GM12878 (cell line): ENCODE data around the gene ANKS4B. TPM values are rescaled to one million over a fixed set of nuclear protein-coding genes. Genes with fewer than 3 reads are reported as not detected.

ENCODE experiments used
- ATAC-seq: fragments of 200-7000 bp; cut with Tn5 transposase; 3 replicates; pipeline ENCODE4 v1.9.1; 2020; ENCODE audit warnings: mild to moderate bottlenecking, moderate library complexity
- BruUV-seq: library from RNA; stranded (reverse); fragments of 400-500 nt; replicated peaks from 2 replicates; lab custom pipeline; 2021; lab: Mats Ljungman, UMichigan
- CTCF ChIA-PET: fragments of 300-600 bp; sonication (Branson Sonifier 250); formaldehyde crosslinking; extraction: SDS; loops from one replicate; lab custom pipeline; 2021; ENCODE audit warnings: inconsistent platforms; lab: Yijun Ruan, JAX
- POLR2A ChIA-PET: fragments of 350-600 bp; formaldehyde crosslinking; extraction: SDS; loops from one replicate; lab custom pipeline; 2021; ENCODE audit warnings: inconsistent platforms; lab: Charles Lee
- RAD21 ChIA-PET: fragments of 300-600 bp; sonication (Branson Sonifier 250); formaldehyde crosslinking; loops from one replicate; lab custom pipeline; 2023; ENCODE audit warnings: antibody characterized with exemption; ENCODE audit not compliant: unreplicated experiment; lab: Charles Lee
- SMC1A ChIA-PET: fragments of 300-600 bp; sonication (Branson Sonifier 250); formaldehyde crosslinking; loops from one replicate; lab custom pipeline; 2023; ENCODE audit not compliant: unreplicated experiment, uncharacterized antibody; lab: Charles Lee
- DNase-seq: peaks from one replicate; pipeline ENCODE4 v3.0.0-alpha.2; 2011; ENCODE audit warnings: low read depth, low spot score
- FAIRE-seq: peaks from 3 replicates; lab custom pipeline; 2011; peaks lifted over from hg19 to GRCh38; lab: Jason Lieb, UNC
- H2AFZ ChIP-seq: 2 replicates; pipeline ENCODE4 v1.6.0; 2011; ENCODE audit warnings: low read depth, low read length, control low read depth; ENCODE audit not compliant: control insufficient read depth
- H3K27ac ChIP-seq: 2 replicates; pipeline ENCODE4 v1.5.1; 2011; ENCODE audit warnings: control low read depth; ENCODE audit not compliant: control insufficient read depth, insufficient read depth
- H3K27me3 ChIP-seq, 2 experiments: replicated peaks in 1 of 2; 2 replicates each; pipeline versions ENCODE4 v1.6.0 to v1.6.1; 2011; ENCODE audit warnings: low read length in 1 of 2; ENCODE audit not compliant: control insufficient read depth in 2 of 2, insufficient read depth in 2 of 2
- H3K36me3 ChIP-seq, 2 experiments: 2 replicates each; pipeline ENCODE4 v1.5.1; 2011; ENCODE audit warnings: low read length in 1 of 2; ENCODE audit not compliant: control insufficient read depth in 2 of 2, insufficient read depth in 2 of 2
- H3K4me1 ChIP-seq: 2 replicates; pipeline ENCODE4 v1.6.1; 2011; ENCODE audit warnings: mild to moderate bottlenecking, low read length, moderate library complexity, mixed read lengths; ENCODE audit not compliant: control insufficient read depth, insufficient read depth
- H3K4me2 ChIP-seq: 2 replicates; pipeline ENCODE4 v1.6.0; 2011; ENCODE audit warnings: control low read depth; ENCODE audit not compliant: control insufficient read depth, insufficient read depth
- H3K4me3 ChIP-seq: fragments of 200-600 bp; sonication (generic); 2 replicates; pipeline ENCODE4 v1.5.1; 2016
- H3K79me2 ChIP-seq: 2 replicates; pipeline ENCODE4 v1.6.0; 2011; ENCODE audit warnings: low read length; ENCODE audit not compliant: control insufficient read depth, insufficient read depth
- H3K9ac ChIP-seq: 2 replicates; pipeline ENCODE4 v1.8.0; 2011; ENCODE audit warnings: low read length, control low read depth, mixed read lengths; ENCODE audit not compliant: control insufficient read depth, insufficient read depth
- H3K9me3 ChIP-seq: replicated peaks from 3 replicates; pipeline ENCODE4 v1.5.1; 2011; ENCODE audit warnings: mild to moderate bottlenecking, low read length; ENCODE audit not compliant: control insufficient read depth, insufficient read depth
- H4K20me1 ChIP-seq: 2 replicates; pipeline ENCODE4 v1.6.0; 2011; ENCODE audit not compliant: control insufficient read depth, insufficient read depth
- ATF2 ChIP-seq: IDR thresholded peaks from 2 replicates; pipeline ENCODE4 v1.6.1; 2012; ENCODE audit warnings: low read length, inconsistent platforms
- CHD4 ChIP-seq: fragments of 200-600 bp; sonication (generic); IDR thresholded peaks from 2 replicates; pipeline ENCODE4 v1.6.1; 2016; ENCODE audit warnings: mild to moderate bottlenecking
- GABPA ChIP-seq: IDR thresholded peaks from 2 replicates; pipeline ENCODE4 v1.6.1; 2014; ENCODE audit warnings: antibody characterized with exemption, low read depth, mild to moderate bottlenecking, inconsistent platforms
- IKZF1 ChIP-seq: fragments of 450-650 bp; conservative IDR thresholded peaks from 2 replicates; pipeline ENCODE4 v1.6.1; 2017; ENCODE audit warnings: antibody characterized with exemption, mild to moderate bottlenecking
- MTA2 ChIP-seq: fragments of 450-650 bp; IDR thresholded peaks from 2 replicates; pipeline ENCODE4 v1.6.1; 2016; ENCODE audit warnings: low read depth, mild to moderate bottlenecking, moderate library complexity
- POLR2AphosphoS2 ChIP-seq: IDR thresholded peaks from 2 replicates; pipeline ENCODE4 v1.6.1; 2011; ENCODE audit warnings: low read depth, mild to moderate bottlenecking, low read length, improper control_type of control experiment, moderate library complexity
- POU2F2 ChIP-seq: IDR thresholded peaks from 3 replicates; pipeline ENCODE4 v1.6.1; 2011; ENCODE audit warnings: low read depth, mild to moderate bottlenecking, low read length, borderline replicate concordance
- SMC3 ChIP-seq: IDR thresholded peaks from 2 replicates; pipeline ENCODE4 v1.6.1; 2011; ENCODE audit warnings: low read length, improper control_type of control experiment, borderline replicate concordance
- TCF12 ChIP-seq: IDR thresholded peaks from 2 replicates; pipeline ENCODE4 v1.6.1; 2011; ENCODE audit warnings: low read depth, mild to moderate bottlenecking, low read length
- ZBTB40 ChIP-seq: fragments of 450-650 bp; IDR thresholded peaks from 2 replicates; pipeline ENCODE4 v1.6.1; 2016; ENCODE audit warnings: mild to moderate bottlenecking, moderate library complexity, borderline replicate concordance
- ZNF24 ChIP-seq: fragments of 450-650 bp; IDR thresholded peaks from 2 replicates; pipeline ENCODE4 v1.6.1; 2017; ENCODE audit warnings: antibody characterized with exemption, mild to moderate bottlenecking
- WGBS: methylation state at CpG from one replicate; pipeline ENCODE4 v1.1.6; 2016; ENCODE audit warnings: low lambda C conversion rate; ENCODE audit not compliant: insufficient replicate concordance, insufficient coverage; ENCODE audit errors: missing lambda C conversion rate; 5-methylcytosine and 5-hydroxymethylcytosine counted together
- in situ Hi-C: fragments of 300-500 bp; cut with MboI; formaldehyde crosslinking; loops from 9 replicates; pipeline ENCODE4 v1.14.3; 2018; ENCODE audit warnings: mixed read lengths
- intact Hi-C: fragments of 100-400 bp; cut with micrococcal nuclease; formaldehyde crosslinking; loops from one replicate; pipeline ENCODE4 v1.14.2; 2022; ENCODE audit not compliant: unreplicated experiment
- polyA plus RNA-seq, 11 experiments: library from polyadenylated mRNA; depleted of rRNA in 4 of 11; unstranded in 6 of 11; stranded (reverse) in 5 of 11; fragments of >200 nt; fragmentation: Nextera tagmentation in 4 of 11; fragmentation: Illumina TruSeq in 1 of 11; extraction: Ambion mirVana in 4 of 11; extraction: Trizol in 1 of 11; gene quantifications; 1 replicate in 1 of 11; 2 replicates in 10 of 11; pipeline versions ENCODE4 v1.2.1 to v1.2.3, GENCODE V29; 2011 to 2016; ENCODE audit warnings: inconsistent platforms in 2 of 11, missing spikeins in 2 of 11, low read depth in 1 of 11
- total RNA-seq, 4 experiments: library from RNA; depleted of rRNA in 3 of 4; stranded (reverse); fragments of >200 nt in 3 of 4; fragmentation: Illumina TruSeq in 1 of 4; extraction: Trizol in 1 of 4; gene quantifications; 2 replicates each; pipeline versions ENCODE4 v1.2.1 to v1.2.3, GENCODE V29; 2013 to 2021
- TF ChIP-seq, protein P1 (sequence below): IDR thresholded peaks from 2 replicates; pipeline ENCODE4 v1.6.1; 2011; ENCODE audit warnings: borderline replicate concordance, low read depth, mild to moderate bottlenecking, moderate library complexity, low read length; ENCODE audit not compliant: insufficient read depth, poor library complexity, severe bottlenecking
- TF ChIP-seq, protein P2 (sequence below): IDR thresholded peaks from 2 replicates; pipeline ENCODE4 v1.6.1; 2011; ENCODE audit warnings: low read depth, low read length, improper control_type of control experiment, borderline replicate concordance
- TF ChIP-seq, protein P3 (sequence below): fragments of 450-650 bp; conservative IDR thresholded peaks from 2 replicates; pipeline ENCODE4 v1.6.1; 2017; ENCODE audit warnings: mild to moderate bottlenecking, moderate library complexity

The ANKS4B gene
- total and polyA plus RNA-seq, 10 of the 15 experiments (the other 5 are each of a cell fraction or from before 2014, with no cell fraction given) = 0.01 to 0.11 (median 0.05) TPM; not detected in 6

GRCh38 chr16:21253470-21253869, 20.0 kb downstream of the ANKS4B start:
- FAIRE-seq (no peak), ATAC-seq (no peak), DNase-seq (no peak)
- POLR2A ChIA-PET = interaction anchor here (0.6 to 0.7 kb wide), 3 partner anchors 23 to 1962 kb away, joined by 3 to 5 read pairs (median 4); no protein-coding TSS in a partner anchor
- intact Hi-C loops = no loop called here
- Histone ChIP-seq H2AFZ (no peak overlapping the region), H3K4me3 (no peak overlapping the region), H3K4me1 (no peaks in the 10 kb centered on the region), H3K9ac (no peak overlapping the region), H3K9me3 (no peaks in the 10 kb centered on the region), H3K4me2 (no peak overlapping the region), H3K36me3 (no peaks in the 10 kb centered on the region), H3K27me3 (peaks cover 0 to 3% of the 10 kb centered on the region in 2 experiments; a peak in 2 of 4 replicates), H3K79me2 (no peaks in the 10 kb centered on the region), H4K20me1 (no peaks in the 10 kb centered on the region), H3K27ac (no peak overlapping the region)
- in situ Hi-C loops = no loop called here
- SMC1A ChIA-PET = interaction anchor here (0.6 to 1.5 kb wide), 3 partner anchors 22 to 305 kb away, joined by 3 to 5 read pairs (median 4); partner anchors contain the start of gene CRYM
- no TSS peak for BruUV-seq
- CTCF ChIA-PET = interaction anchor here (0.9 to 1.9 kb wide), 4 partner anchors 12 to 47 kb away, joined by 3 to 9 read pairs (median 4); partner anchors contain the start of gene CRYM
- RAD21 ChIA-PET = interaction anchor here (0.7 kb wide), 1 partner anchor 14 kb away, joined by 6 read pairs; no protein-coding TSS in a partner anchor
- WGBS = 25% methylated on average over 3 of the region's 3 CpGs
- TF ChIP-seq TCF12 = no peak
- TF ChIP-seq ATF2 = no peak
- TF ChIP-seq ZNF24 = no peak
- TF ChIP-seq POU2F2 = no peak
- no peak for TF ChIP-seq ZBTB40
- no peak for TF ChIP-seq MTA2
- TF ChIP-seq, protein P1, sequence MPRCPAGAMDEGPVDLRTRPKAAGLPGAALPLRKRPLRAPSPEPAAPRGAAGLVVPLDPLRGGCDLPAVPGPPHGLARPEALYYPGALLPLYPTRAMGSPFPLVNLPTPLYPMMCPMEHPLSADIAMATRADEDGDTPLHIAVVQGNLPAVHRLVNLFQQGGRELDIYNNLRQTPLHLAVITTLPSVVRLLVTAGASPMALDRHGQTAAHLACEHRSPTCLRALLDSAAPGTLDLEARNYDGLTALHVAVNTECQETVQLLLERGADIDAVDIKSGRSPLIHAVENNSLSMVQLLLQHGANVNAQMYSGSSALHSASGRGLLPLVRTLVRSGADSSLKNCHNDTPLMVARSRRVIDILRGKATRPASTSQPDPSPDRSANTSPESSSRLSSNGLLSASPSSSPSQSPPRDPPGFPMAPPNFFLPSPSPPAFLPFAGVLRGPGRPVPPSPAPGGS = no peak
- TF ChIP-seq, protein P2, sequence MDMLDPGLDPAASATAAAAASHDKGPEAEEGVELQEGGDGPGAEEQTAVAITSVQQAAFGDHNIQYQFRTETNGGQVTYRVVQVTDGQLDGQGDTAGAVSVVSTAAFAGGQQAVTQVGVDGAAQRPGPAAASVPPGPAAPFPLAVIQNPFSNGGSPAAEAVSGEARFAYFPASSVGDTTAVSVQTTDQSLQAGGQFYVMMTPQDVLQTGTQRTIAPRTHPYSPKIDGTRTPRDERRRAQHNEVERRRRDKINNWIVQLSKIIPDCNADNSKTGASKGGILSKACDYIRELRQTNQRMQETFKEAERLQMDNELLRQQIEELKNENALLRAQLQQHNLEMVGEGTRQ = no peak
- TF ChIP-seq, protein P3, sequence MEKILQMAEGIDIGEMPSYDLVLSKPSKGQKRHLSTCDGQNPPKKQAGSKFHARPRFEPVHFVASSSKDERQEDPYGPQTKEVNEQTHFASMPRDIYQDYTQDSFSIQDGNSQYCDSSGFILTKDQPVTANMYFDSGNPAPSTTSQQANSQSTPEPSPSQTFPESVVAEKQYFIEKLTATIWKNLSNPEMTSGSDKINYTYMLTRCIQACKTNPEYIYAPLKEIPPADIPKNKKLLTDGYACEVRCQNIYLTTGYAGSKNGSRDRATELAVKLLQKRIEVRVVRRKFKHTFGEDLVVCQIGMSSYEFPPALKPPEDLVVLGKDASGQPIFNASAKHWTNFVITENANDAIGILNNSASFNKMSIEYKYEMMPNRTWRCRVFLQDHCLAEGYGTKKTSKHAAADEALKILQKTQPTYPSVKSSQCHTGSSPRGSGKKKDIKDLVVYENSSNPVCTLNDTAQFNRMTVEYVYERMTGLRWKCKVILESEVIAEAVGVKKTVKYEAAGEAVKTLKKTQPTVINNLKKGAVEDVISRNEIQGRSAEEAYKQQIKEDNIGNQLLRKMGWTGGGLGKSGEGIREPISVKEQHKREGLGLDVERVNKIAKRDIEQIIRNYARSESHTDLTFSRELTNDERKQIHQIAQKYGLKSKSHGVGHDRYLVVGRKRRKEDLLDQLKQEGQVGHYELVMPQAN = no peak
- no peak for TF ChIP-seq IKZF1
- TF ChIP-seq CHD4 = no peak
- no peak for TF ChIP-seq GABPA
- no peak for TF ChIP-seq SMC3
- TF ChIP-seq POLR2AphosphoS2 = no peak
